Activated CD4-positive, alpha-beta T cell treated with anti-CD3 and anti-CD28 coated beads, Interleukin-2, Interleukin-6, amounts not matched to agents 100 ng/mL and 50 ng/mL, durations not matched to agents 16 hours and 8 hours (primary cell): ENCODE measurements around the gene MEI1.

Experiments
- DNase-seq: peaks from one replicate; pipeline ENCODE4 v3.0.0-alpha.2; 2020

MEI1 gene

GRCh38 chr22:41746567-41747400 lies 47.5 kb downstream of the MEI1 start:
- peak; percentile 78 for DNase-seq

GRCh38 chr22:41752011-41752970 lies 53.0 kb downstream of the MEI1 start:
- peak; percentile 48 for DNase-seq

- no peak for DNase-seq
Measured at GRCh38 chr22:41753984-41754383, 54.7 kb downstream of the MEI1 start.

GRCh38 chr22:41757502-41757901 lies 58.2 kb downstream of the MEI1 start:
- no peak for DNase-seq

DNA sequence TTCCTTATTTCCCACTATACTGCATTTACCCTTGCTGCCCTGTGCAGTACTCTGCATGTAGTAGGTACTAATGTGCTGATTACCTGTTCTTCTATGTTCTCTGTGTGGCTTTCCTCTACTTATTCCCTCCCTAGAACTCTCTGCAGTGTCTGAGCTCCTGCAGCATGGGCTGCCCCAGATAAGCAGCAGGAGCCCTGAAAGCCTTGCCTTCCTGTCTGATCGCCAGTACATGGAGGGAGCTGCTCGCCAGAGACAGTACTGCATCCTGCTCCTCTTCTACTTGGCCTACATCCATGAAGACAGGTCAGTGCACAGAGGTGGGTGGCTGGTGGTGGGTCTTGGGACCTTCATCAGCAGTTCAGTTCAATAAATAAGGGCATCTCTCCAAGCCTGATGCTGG lies 58.9 kb downstream of the MEI1 start:
- DNase-seq: no peak

DNA sequence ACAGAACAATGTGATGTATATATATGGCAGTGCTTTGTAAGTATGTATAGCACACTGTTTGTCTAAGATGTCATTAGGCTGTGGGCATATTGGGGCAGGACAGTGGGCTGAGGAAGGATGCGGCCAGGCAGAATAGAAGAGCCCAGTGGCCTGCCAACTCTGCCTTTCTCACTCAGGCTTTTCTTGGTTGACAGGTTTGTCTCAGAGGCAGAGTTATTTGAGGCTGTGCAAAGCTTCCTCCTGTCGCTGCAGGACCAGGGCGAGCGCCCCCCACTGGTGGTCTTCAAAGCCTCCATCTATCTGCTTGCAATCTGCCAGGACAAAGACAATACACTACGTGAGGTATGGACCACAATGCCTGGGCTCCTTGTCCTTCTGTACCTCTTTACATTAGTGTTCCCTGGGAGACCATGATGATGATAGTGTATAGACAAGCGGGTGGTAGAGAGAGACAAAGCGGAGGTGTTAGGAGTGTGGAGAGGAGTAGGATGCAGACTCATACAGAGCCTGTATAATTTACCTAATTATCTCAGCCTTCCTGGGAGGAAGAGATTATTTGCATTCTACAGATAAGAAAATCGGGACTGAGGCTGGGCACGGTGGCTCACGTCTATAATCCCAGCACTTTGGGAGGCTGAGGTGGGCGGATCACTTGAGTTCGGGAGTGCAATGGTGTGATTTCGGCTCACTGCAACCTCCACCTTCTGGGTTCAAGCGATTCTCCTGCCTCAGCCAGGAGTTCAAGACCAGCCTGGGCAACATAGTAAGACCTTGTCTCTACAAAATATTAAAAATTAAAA lies 63.9 kb downstream of the MEI1 start:
- DNase-seq: peak; percentile 42

GRCh38 chr22:41766476-41766875 lies 67.2 kb downstream of the MEI1 start:
- DNase-seq: no peak

DNA sequence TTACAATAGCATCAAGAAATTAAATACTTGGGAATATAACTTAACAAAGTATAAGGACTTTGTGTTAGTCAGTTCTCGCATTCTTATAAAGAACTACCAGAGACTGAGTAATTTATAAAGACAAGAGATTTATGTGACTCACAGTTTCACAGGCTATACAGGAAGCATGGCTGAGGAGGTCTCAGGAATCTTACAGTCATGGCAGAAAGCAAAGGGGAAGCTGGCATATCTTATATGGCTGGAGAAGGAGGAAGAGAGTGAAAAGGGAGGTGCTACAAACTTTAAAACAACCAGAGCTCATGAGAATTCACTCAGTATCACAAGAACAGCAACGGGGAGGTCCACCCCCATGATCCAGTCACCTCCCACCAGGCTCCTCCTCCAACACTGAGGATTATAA lies 69.1 kb downstream of the MEI1 start:
- DNase-seq: peak; percentile 37

DNA sequence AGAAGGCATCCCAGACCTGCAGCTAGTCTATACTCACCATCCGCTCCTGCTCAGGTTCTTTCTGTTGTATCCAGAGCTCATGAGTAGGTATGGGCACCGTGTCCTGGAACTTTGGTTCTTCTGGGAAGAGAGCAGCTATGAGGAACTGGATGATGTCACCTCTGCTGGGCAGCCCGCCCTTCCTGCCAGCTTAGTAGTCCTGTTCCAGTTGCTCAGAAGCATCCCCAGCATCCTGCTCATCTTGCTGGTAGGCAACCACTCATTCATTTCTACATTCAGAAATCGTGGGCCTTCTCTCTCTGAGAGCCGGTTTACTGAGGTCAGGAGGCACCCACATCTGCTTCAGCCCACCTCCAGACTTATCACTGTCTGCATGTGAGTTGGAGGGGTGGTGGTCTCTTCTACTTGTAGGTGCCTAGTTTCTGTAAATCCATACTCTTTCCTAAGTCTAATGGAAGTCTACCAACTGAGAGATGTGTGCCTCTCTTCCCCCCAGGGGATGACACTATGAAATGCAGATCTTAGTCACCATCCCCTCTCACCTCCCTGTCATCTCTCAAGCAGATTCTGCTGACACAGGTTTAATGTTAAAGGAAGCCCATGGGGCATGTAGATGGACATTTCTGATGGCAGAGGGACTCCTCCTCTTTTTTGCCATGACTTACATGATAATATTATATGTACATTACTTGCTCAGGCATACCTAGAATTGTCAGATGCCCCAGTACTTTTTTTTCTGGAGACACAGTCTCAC lies 71.6 kb downstream of the MEI1 start:
- peak; percentile 53 for DNase-seq

- DNase-seq: no peak
Measured at GRCh38 chr22:41772198-41772597, 72.9 kb downstream of the MEI1 start.

- DNase-seq: no peak
Measured at GRCh38 chr22:41772645-41773044, 73.3 kb downstream of the MEI1 start.

GRCh38 chr22:41775338-41775737 lies 76.0 kb downstream of the MEI1 start:
- no peak for DNase-seq

GRCh38 chr22:41775976-41776375 lies 76.7 kb downstream of the MEI1 start:
- no peak for DNase-seq

- no peak for DNase-seq
Measured at GRCh38 chr22:41776381-41776780, 77.1 kb downstream of the MEI1 start.

DNA sequence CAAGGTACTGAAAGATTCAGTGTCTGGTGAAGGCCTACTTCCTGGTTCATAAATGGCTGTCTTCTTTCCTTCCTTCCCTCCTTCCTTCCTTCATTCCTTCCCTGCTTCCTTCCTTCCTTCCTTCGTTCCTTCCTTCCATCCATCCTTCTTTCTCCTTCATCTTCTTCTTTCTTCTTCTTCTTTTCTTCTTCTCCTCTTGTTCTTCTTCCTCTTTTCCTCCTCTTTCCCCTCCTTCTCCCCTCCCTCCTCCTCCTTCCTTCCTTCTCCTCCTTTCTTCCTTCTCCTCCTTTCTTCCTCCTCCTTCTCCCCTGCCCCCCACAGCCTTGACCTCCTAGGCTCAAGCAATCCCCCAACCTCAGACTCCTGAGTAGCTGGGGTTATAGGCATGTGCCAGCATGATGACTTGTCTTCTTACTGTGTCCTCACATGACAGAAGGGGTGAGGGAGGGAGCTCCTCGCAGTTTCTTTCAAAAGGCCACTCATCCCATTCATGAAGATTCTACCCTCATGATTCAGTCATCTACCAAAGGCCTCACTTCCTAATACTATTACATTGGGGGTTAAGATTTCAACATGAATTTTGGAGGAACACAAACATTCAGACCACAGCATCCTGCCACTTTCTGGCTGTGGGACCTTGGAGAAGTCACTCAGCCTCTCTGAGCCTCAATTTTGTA lies 78.6 kb downstream of the MEI1 start:
- DNase-seq: no peak

GRCh38 chr22:41779929-41780505 lies 80.7 kb downstream of the MEI1 start:
- no peak for DNase-seq

GRCh38 chr22:41780746-41781505 lies 81.6 kb downstream of the MEI1 start:
- DNase-seq: peak; percentile 94

DNA sequence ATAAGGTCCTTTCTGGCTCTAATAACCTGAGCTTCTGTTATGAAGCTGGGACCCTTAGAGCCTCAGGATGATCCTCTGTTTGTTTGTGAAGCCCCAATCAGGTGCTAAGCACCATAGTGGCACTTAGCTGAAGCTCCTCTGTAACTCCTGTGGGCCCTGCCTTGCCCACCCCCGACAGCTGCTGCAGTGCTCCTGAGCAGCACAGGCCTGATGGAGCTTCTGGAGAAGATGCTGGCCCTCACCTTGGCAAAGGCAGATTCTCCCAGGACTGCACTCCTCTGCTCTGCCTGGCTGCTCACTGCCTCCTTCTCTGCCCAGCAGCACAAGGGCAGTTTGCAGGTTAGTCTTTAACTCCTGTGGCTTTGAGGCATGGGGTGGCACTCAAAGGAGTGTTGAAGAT lies 82.2 kb downstream of the MEI1 start:
- DNase-seq: no peak

DNA sequence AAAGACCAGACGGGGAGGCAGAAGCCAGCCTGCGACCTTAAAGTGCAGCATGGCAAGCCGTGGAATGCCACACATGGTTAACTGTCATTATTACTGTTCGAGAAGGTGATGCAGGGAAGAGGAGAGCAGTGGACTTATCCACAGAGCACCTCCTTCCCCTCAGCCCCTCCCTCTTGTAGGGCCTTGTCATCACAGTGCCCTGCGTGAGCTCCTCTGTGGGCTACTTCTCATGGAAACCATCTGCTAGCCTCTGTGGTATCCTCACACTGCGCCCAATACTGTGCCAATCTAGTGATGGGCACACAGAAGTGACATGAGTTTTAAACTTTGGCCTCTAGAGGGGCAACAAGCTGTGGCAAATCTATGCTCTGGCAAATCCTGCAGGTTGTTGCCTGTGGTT lies 83.0 kb downstream of the MEI1 start:
- DNase-seq: peak; percentile 39

DNA sequence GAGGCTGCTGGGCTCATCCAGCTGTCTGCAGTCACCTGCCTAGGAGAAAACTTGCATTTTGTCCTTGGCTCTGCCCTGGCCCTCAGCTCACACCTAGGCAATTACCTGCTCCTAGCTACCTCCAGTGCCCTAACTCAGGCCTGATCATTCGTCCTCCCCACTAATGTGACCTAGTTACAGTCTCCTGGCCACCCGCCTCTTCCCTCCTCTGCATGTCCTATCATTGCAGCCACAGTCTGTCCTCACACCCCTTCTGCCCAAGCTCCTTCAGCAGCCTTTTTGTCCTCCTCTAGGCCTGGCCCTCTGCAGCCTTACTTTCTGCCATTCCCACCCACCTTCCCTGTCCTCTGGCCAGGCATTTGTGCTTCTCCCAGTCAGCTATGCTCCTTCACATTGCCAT lies 83.4 kb downstream of the MEI1 start:
- DNase-seq: no peak
